D341Med (cell line): Measurements from ENCODE around the gene LLGL2.

ENCODE experiments used
- DNase-seq: peaks from one replicate; pipeline ENCODE4 v3.0.0; 2012; ENCODE audit warnings: low spot score

Gene LLGL2

DNA sequence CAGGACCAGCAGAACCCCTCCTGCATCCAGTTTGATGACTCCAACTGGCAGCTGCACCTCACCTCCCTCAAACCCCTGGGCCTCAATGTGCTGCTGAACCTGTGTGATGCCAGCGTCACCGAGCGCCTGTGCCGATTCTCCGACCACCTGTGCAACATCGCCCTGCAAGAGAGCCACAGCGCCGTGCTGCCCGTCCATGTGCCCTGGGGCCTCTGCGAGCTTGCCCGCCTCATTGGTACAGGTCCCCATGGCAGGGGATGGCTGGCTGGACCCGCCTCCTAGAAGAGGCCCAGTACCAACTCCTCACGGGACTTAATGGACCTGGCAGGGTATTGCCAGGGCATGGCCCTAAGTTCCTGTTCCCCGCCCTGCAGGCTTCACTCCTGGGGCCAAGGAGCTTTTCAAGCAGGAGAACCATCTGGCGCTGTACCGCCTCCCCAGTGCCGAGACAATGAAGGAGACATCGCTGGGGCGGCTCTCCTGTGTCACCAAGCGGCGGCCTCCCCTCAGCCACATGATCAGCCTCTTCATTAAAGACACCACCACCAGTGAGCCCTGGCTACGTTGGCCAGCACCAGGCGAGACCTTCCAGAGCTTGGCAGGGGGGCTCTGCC lies 32.8 kb upstream of the LLGL2 start:
- no peak for DNase-seq

DNA sequence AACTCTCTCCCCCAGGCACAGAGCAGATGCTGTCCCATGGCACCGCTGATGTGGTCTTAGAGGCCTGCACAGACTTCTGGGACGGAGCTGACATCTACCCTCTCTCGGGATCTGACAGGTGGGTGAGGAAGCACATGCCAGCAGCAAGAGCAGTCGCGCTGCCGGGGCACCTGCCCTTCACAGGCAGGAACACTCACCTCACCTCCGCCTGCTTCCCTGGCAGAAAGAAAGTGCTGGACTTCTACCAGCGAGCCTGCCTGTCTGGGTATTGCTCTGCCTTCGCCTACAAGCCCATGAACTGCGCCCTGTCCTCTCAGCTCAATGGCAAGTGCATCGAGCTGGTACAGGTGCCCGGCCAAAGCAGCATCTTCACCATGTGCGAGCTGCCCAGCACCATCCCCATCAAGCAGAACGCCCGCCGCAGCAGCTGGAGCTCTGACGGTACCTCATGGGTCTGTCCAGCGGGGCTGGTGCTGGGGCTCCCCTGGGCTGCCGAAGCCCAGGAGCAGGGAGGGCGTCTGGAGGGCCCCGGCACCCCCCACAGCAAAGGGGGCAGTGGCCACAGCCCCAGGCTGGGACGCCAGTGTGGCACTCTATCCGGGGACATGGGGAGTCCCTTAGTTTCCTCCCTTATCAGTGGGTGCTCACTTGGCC lies 31.9 kb upstream of the LLGL2 start:
- no peak for DNase-seq

DNA sequence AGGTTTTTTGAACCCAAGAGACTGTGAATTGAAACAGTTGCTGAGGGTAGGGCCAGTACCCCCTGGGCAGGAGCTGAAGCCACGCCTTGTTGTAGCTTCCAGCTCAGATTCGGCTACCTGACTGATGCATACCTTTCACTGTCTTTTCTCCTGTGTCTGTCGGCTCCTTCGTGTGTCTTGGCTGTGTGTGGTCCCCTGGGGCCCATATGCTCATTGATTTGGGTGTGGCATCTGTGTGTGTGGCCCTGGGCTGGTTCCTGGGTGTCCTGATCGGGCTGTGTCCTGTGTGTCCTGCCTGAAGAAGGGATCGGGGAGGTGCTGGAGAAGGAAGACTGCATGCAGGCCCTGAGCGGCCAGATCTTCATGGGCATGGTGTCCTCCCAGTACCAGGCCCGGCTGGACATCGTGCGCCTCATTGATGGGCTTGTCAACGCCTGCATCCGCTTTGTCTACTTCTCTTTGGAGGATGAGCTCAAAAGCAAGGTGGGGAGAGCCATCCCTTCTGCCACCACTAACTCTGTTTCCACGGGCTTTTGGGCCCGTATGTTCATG lies 31.1 kb upstream of the LLGL2 start:
- no peak for DNase-seq

DNA sequence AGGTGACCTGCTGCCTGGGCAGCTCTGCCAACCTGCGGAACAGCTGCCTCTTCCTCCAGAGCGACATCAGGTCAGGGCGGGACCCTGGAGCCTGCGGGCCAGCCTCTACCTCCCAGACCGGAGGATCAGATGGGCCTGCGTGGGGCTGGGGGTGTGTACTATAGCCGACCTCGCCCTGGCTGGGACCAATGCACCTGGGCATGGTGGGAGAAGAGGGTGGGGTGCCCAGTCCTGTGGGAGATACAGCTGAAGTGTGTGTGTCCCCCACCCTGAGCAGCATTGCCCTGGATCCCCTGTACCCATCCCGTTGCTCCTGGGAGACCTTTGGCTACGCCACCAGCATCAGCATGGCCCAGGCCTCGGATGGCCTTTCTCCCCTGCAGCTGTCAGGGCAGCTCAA lies 29.5 kb upstream of the LLGL2 start:
- DNase-seq = no peak

DNA sequence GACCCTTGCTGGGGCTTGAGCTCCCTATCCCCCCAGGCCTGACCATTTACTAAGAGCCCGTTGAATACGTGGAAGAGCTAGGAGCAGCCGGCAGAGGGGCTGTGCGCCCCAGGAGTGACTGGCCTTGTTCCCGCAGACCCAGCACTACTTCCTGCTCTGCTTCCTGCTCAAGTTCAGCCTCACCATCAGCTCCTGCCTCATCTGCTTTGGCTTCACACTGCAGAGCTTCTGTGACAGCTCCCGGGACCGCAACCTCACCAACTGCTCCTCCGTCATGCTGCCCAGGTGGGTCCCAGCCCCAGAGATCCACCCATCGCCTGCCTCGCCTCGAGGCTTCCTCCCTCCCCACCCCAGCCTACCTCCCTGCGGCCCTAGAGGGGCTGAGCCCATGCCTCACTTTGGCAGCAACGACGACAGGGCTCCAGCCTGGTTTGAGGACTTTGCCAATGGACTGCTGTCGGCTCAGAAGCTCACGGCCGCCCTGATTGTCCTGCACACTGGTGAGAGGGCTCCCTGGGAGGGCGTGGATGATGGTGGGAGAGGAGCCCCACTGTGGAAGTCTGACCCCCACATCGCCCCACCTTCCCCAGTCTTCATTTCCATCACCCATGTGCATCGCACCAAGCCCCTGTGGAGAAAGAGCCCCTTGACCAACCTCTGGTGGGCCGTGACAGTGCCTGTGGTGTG lies 27.3 kb upstream of the LLGL2 start:
- DNase-seq = no peak

DNA sequence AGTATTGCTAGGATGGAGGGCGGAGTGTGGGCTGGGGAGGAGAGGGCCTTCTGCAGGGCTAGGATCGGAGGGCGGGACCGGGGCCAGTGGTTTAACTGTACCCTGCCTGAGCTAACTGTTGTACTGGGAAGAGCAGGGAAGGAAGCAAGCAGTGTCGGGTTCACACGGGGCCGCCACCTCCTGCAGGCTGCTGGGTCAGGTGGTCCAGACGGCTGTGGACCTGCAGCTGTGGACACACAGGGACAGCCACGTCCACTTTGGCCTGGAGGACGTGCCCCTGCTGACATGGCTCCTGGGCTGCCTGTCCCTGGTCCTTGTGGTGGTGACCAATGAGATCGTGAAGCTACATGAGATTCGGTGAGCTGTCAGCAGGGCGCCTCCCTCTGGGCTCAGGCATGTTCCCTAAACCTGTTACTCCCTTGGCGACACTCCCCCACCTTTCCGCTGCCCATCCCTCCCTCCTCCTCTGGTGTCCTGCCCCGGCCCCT lies 26.7 kb upstream of the LLGL2 start:
- DNase-seq = no peak

DNA sequence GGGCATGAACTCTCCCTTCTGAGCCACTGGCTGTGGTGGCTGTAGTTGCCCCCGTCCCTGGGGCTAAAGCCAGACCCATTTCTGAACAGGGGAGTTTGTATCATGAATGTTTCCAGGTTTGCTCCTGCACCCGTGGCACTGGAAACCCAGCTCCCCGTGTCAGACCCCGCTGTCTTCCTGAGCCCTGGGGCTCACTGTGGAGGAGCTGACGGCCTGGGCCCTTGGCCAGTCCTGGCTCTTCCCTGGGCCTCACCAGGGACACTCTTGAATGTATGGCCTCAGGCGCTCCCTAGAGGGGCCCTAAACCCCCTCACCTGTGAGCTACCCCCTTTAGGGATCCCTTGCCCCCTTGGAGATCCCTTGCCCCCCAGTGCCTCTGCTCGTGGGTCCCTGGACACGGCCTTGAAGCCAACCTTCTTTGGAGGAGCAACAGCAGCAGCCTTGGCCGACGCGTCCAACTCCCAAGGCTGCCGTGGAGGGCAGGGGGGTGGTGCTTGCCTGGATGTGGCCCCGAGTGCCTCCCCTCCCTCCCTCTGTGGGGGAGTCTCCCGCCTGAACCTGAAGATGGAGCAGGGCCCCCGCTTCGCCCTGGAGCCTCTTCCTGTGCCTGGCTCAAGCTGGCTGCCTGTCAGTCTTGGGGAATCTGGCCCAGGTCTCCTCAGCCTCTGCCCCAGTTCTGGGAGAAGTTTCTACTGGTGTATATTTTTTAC lies 26.0 kb upstream of the LLGL2 start:
- DNase-seq = no peak

DNA sequence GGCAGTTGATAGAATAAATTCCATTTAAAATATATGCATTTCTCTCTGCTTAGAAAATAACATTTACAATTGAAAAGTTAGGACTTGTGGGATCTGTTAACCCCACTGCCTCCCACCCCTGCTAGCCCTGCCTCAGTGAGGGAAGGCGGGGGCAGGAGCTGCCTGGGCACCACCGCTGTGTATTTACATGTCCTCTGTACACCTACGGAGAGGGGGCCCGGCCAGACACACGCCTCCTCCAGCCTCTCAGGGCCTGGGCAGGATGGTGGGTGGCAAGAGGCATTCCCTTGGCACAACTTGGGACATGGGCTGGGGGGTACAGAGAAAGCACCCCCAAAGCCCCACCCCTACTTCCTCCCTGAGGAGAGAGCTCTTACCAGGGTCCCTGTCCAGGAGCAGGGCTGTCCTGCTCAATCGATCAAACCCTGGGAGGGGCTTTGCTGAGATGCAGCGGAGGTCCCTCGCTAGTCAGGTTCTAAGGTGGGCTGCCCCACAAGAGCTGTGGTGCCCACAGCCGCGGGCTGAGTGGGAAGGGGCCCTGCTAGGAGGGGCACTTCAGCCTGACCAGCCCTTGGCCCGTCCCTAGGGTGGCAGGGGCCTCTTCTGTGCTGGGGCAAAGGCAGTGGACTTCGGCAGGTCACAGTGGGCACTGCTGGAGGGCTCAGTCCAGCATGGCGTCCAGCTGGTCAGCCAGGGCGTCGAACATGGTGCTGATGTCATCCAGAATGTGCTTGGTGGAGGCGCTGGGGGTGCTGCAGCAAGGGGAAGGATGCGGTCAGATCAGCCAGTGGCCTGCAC lies 24.9 kb upstream of the LLGL2 start:
- no peak for DNase-seq

DNA sequence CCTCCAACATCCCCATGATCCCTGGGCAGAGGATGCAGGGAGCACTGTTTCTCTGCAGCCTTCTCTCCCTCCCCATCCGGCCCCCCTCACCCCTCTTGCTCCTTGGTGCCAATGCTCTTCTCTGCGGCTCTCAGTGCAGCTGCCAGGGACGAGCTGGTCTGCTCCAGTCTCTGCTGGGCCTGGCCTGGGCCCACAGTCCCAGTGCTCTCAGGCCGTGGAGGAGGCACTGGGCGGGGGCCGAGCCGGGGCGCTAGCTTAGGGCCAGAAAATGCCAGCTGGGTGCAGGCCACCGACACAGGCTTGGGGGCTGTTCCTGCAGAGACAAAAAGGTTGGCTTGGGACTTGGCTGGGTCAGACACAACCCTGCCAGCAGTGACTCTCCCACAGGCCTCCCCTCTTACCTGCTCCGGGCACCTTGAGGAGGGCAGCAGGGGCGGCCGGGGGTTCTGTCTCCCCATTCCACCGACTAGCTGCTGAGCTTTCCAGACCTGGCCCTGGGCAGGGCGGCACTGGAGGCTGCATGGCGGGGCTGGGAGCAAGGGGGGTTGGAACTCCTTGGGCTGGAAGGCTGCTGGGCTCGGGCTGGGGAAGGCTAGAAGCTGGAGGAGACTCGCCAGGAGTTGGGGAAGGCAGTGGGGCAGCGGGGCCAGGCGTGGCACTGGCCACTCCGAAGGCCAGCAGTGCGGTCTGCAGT lies 24.0 kb upstream of the LLGL2 start:
- no peak for DNase-seq

DNA sequence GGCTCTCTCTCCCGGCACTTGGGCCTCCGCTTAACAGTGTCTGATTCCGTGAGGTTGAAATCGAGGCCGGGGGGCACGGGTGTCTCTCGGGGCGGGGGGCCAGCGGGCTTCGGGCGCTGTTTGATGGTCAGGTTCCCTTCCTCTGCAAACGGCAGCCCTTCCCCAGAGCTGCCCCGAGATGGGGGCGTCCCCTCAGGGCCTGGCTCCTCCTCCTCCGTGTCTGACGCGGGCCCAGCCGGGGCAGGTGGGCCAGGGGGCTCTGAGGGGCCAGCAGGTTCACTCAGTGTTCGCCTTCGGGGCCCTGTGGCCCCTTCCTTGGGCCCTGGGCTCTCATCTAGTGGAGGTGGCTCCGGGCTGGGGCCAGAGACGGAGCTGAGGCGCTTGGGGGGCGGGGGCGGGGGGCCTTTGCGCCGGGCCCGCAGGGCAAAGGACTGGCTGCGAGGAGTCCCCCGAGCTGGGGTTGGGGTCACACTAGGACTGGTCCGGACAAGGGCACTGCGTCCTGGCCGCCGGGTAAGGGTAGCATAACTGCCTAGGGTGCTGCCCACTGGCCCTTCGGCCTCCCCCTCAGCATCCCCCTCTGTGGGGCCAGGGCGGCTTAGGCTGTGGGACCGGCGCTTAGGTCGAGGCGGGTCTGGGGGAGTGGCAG lies 23.3 kb upstream of the LLGL2 start:
- DNase-seq = no peak

DNA sequence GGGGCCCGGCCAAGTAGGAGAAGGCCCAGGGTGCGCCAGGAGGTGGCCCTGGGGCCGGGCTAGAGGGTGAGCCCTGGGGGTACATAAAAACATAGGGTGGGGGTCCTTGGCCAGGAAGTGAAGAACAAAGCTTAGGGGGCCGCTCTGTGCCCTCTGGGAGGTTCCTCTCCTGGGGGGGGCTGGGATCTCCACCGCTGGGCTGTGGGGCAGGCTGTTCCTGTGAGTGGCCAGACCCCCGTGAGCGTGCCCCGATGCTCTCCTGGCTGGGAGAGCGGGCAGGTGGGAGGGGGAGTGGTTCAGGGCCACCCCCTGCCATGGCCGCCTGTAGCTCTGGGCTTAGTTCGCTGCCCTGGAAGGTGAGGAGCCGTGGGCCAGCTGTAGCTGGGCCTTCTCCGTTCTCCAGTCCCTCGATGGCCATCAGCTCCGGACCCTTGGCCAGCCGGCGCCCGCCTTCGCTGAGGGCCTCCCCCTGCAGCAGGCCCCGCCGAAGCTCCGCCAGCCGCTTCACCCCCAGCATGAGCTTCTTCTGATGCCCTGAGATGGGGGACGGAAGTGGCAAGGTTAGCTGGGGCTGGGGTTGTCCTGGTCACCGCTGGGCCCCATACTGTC lies 22.7 kb upstream of the LLGL2 start:
- no peak for DNase-seq

DNA sequence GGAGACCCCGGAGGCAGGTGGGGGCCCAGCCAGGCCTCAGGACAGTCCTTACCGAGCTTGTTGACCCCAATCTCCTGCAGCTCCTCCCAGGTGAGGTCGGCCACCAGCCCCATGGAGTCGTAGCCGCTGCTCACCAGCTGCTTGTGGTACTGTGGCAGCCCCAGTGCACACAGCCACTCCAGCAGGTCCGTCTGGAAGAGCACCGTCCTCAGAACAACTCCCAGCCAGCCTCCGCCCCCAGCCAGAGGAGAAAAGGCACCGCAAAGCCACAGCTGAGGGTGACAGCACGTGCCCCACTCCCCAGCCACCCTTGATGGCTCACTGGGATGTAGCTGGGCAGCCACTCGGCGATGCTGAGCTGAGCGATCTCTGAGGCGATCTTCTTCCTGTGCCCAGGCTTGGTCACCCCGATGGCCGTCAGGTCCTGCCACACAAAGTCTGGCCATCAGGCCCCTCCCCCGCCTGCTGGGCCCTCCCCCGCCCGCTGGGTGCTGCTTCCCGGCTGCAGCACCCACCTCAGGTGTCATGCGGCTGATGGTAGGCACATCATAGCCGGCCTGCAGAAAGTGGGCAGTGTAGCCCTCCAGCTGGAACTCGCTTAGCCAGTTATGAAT lies 22.1 kb upstream of the LLGL2 start:
- DNase-seq = no peak

DNA sequence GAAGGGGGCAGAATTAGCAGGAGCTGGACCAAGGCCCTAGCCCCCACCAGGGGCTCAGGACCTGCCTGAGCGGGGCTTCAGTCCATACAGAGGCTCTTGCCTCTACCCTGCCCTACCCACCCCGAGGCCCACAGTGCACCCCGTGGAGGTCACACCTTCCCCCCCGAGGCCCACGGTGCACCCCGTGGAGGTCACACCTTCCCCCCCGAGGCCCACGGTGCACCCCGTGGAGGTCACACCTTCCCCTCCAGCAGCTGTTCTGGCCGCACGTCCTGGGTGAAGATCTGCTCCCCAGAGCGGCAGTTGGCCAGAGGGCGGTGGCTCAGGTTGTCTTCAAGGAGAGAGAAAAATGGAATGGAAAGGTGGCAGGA lies 21.5 kb upstream of the LLGL2 start:
- DNase-seq = no peak

DNA sequence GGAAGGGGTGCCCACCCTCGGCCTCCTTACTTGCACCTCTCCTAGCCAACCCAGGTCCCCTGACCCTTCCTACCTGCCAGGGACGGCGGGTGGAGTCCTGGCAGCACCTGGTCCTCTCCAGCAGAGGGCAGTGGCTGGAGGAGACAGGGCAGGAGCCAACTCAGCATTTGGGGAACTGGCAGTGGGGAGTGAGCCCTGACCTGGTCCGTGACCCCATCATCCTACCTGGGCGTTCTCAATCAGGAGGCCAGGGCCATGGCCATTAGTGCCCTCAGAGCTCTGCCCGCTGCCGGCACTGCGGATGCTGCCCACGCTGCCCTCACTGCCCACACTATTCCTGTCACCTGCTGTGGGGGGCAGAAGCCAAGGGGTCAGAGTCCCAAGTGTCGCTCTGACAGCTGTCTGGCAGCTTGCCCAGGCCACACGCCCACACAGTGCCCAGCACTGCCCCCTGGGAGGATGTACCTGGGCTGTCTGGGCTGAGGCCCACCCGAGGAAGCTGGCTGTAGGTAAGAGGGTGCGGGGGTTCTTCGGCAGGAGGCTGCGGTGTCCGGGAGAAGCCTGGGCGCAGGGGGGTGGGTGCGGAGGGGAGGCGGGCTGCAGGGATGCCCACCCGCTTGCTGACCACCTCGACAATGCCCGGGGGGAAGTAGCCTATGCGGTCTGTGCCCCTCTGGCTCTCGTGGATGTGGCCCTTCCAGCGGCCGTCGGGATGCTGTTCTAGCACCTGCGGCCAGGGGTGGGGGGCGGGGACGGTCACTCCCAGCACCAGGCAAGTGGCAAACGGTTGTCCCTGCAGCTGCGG lies 20.9 kb upstream of the LLGL2 start:
- peak; percentile 85 for DNase-seq

DNA sequence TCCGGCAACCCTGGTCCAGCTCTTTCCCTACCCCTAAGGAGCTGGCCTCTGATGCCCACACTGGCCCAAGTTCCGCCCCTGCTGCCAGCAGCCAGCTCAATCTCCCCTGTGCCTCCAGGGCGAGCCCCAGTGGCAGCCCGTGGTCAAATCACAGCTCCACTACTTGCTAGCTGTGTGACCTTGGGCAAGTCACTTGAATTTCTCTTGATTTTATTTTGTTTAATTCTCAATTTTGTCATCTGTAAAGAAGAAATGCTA lies 20.4 kb upstream of the LLGL2 start:
- no peak for DNase-seq

DNA sequence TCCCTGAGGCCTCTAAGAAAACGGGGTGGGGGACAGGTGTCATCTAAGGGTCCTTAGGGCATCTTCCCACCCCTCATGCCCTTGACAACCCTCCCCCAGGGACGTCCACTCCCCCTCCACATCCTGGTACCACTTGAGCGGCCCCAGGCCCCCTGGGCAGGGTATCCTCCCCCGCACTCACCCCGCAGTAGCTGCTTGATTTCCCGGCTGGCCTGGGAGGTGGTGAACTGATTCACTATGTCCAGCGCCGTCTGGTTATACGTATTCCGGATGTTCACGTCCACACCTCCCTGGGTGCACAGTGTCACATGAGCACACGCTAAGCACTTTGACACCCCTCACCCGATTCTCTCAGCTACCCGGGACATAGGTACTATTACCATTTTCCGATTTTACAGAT lies 19.9 kb upstream of the LLGL2 start:
- no peak for DNase-seq

DNA sequence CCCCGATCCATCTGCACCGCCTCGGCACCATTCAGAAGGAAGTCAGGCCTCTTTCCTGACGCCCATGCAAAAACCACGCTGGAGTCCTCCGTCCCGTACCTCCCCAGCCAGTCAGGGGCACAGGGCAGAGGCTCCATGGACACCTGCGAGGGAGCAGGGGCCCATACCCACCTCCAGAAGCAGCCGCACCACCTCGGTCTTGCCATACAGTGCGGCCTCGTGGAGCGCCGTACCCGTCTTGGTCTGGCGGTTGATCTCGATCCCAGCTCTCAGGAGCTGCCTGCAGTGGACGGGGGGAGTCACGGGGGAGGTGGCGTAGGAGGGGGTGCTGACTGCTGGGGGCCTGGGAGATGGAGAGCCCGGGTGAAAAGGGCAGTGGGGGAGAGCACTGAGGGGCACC lies 19.4 kb upstream of the LLGL2 start:
- no peak for DNase-seq

DNA sequence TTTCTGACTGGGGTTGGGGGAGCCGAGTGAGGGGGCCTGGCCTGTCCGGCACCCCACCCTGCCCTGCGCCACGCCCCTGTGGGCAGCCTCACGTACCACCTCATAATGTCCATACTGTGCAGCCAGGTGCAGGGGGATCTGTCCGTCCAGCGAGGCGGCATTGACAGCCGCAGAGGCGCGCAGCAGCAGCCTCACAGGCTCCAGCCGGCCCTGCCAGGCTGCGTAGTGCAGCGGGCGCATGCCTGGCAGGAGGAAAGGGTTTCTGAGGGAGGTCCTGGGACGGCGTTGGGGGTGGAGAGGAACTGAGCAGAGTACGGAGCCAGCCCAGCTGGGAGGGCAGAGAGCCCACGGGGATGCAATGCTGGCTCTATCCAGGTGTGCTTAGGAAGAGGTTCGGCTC lies 18.6 kb upstream of the LLGL2 start:
- DNase-seq = no peak
